Inflammatory macrophage treated with lipopolysaccharide for 1 hour (primary cell): ENCODE results near the gene DOCK3.
"Not testable (repeated sequence)": the region's sequence is repeated elsewhere in the genome, so short reads cannot be mapped to it uniquely, and the experiment has no call there.

Source experiments
- DNase-seq, 2 donors: peaks; one replicate each; pipeline ENCODE4 v3.0.0-alpha.2; 2020 to 2022

DOCK3 gene

GRCh38 chr3:51379746-51380455 lies 705.2 kb downstream of the DOCK3 start:
- no peak for DNase-seq

DNA sequence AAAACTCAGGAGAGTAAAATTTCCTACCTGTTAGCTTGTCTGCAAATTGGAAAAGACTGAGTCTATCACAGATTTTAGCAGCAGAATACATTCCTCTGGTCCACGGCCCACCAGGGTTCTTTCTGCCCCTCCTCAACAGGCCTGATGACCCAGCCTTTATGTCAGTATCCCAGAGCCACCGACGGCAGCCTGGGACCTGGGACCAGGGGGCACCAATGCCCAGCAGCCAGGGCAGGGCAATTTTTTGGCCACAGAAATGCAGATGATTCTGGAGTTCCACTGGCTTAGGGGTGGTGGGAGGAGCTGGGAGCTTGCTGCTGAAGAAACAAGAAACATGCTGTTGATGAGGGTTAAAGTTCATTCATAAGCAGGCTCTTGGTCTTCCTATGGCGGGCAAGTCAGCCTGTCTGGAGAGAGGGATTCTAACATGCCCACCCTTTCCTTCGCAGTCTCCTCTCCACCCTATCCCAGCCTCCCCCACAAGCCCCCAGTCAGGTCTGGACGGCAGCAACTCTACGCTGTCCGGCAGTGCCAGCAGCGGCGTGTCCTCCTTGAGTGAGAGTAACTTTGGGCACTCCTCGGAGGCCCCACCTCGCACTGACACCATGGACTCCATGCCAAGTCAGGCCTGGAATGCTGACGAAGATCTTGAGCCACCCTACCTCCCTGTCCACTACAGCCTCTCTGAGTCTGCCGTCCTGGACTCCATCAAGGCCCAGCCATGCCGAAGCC lies 706.0 kb downstream of the DOCK3 start:
- no peak for DNase-seq

DNA sequence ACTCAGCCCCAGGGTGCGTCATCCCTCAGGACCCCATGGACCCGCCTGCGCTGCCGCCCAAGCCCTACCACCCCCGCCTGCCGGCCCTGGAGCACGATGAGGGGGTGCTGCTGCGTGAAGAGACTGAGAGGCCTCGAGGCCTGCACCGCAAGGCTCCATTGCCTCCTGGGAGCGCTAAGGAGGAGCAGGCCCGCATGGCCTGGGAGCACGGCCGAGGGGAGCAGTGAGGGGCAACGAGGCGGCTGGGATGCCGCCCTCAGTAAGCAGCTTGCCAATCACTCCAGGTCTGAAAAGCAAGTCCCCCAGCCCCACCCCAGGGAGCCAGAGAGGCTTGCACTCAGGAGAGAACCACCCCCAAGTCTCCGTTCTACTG lies 706.6 kb downstream of the DOCK3 start:
- DNase-seq: no peak

- no peak for DNase-seq
These were observed 707.5 kb downstream of the DOCK3 start for GRCh38 chr3:51382076-51382745.

- DNase-seq: no peak
These were observed 708.3 kb downstream of the DOCK3 start for GRCh38 chr3:51382947-51383578.

GRCh38 chr3:51384055-51384725 lies 709.5 kb downstream of the DOCK3 start:
- peak in 1 of 2 donors; percentile 23 for DNase-seq

- peak; percentile 97 to 98 for DNase-seq
These were observed 710.2 kb downstream of the DOCK3 start, which contains the start of gene MANF for GRCh38 chr3:51384726-51385473. TSS of gene MANF (plus strand) at chr3:51385291. CDS start at chr3:51385343, 52 bp downstream.

- DNase-seq: no peak
These were observed 710.9 kb downstream of the DOCK3 start for GRCh38 chr3:51385621-51386091.

GRCh38 chr3:51386159-51386851 lies 711.6 kb downstream of the DOCK3 start:
- DNase-seq: no peak

DNA sequence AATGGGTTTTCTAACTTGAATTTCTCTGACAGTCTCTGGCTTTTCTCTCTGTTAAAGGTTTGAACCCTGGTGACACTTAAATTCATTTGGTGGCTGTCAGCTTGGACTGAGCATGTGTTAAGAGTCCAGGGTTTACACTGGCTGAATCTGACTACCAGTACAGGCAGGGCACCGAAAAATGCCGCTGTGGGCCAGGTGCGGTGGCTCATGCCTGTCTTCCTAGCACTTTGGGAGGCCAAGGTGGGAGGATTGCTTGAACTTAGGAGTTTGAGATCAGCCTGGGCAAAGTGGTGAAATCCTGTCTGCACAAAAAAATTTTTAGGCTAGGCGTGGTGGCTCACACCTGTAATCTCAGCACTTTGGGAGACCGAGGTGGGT lies 712.1 kb downstream of the DOCK3 start:
- DNase-seq: no peak

DNA sequence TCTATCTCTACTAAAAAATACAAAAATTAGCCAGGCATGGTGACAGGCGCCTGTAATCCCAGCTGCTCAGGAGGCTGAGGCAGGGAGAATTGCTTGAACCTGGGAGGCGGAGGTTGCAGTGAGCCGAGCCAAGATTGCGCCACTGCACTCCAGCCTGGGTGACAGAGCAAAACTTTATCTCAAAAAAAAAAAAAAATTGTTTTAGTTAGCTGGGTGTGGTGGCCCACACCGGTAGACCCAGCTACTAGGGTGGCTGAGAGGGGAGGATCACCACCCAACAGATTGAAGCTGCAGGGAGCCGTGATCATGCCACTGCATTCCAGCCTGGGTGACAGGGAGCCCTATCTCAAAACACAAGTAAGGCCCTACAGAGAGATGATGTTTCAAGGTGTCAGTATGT lies 712.6 kb downstream of the DOCK3 start:
- DNase-seq: not testable (repeated sequence)

DNA sequence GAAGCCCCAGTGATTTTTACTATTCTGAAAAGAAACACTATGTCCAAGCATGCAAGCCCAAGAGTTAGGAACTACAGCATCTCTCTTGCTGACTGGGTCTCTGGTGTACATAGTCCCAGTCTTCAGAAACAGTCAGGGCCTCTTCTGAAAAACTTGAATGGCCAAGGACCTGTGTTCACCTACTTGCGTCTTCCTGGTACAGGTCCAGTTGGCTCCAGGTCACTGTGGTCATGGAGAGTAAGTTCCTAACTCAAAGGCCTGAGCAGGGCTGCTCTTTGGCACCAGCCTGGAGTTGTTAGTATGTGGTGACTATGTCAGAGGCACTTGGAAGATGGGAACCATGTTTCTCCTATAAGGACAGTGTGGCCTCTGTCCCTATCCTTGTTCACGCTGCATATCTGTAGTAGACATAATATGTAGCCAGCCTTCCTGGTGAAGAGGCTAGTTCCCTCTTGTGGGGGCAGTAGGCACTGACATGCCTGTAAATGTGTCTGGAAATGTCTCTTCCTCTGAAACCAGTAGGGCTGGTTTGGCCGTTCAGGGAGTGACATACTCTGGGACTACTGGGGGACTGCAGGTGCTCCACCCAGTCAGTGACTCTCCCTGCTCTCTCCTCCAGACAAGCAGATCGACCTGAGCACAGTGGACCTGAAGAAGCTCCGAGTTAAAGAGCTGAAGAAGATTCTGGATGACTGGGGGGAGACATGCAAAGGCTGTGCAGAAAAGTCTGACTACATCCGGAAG lies 713.7 kb downstream of the DOCK3 start:
- peak in 1 of 2 donors; percentile 28 for DNase-seq

- DNase-seq: peak in 1 of 2 donors; percentile 49
These were observed 714.9 kb downstream of the DOCK3 start for GRCh38 chr3:51389423-51390183.

GRCh38 chr3:51390246-51391074 lies 715.7 kb downstream of the DOCK3 start:
- DNase-seq: no peak

DNA sequence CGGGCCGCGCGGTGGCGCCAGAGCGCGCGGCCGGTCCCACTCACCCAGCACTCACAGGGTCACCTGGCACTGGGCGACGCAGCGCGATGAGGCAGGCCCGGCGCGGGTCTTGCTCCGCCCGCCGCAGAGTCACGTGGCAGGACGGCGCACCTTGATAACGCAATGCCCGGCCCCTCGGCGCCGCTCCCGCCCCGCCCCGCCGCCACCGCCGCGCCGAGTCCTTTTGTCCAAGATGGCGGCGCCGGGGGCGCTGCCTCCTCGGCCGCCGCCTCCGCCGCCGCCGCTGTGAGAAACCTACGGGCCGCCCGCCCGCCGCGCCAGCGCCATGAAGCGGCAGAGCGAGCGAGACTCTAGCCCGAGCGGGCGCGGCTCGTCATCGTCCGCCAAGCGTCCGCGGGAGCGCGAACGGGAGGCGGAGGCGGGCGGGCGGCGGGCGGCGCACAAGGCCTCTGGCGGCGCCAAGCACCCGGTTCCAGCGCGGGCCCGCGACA lies 716.4 kb downstream of the DOCK3 start, which contains the start of gene RBM15B:
Gene RBM15B (plus strand): TSS at position 211 of the 491 bp plus-strand sequence. CDS start 115 bp downstream, at position 326.
- DNase-seq: peak; percentile 95 to 96

DNA sequence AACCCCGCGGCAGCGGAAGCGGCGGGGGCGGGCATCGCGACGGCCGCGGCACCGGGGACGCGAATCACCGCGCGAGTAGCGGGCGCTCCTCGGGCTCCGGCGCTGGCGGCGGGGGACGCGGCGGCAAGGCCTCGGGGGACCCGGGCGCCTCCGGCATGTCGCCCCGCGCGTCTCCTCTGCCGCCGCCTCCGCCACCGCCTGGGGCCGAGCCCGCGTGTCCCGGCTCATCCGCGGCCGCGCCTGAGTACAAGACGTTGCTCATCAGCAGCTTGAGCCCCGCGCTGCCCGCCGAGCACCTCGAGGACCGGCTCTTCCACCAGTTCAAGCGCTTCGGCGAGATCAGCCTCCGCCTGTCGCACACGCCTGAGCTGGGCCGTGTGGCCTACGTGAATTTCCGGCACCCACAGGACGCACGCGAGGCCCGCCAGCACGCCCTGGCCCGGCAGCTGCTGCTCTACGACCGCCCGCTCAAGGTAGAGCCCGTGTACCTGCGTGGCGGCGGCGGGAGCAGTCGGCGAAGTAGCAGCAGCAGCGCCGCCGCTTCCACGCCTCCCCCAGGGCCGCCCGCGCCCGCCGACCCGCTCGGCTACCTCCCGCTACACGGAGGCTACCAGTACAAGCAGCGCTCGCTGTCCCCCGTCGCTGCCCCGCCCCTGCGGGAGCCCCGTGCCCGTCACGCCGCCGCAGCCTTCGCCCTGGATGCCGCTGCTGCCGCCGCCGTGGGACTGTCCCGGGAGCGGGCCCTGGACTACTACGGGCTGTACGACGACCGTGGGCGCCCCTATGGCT lies 717.0 kb downstream of the DOCK3 start:
- DNase-seq: peak in 1 of 2 donors; percentile 20

DNA sequence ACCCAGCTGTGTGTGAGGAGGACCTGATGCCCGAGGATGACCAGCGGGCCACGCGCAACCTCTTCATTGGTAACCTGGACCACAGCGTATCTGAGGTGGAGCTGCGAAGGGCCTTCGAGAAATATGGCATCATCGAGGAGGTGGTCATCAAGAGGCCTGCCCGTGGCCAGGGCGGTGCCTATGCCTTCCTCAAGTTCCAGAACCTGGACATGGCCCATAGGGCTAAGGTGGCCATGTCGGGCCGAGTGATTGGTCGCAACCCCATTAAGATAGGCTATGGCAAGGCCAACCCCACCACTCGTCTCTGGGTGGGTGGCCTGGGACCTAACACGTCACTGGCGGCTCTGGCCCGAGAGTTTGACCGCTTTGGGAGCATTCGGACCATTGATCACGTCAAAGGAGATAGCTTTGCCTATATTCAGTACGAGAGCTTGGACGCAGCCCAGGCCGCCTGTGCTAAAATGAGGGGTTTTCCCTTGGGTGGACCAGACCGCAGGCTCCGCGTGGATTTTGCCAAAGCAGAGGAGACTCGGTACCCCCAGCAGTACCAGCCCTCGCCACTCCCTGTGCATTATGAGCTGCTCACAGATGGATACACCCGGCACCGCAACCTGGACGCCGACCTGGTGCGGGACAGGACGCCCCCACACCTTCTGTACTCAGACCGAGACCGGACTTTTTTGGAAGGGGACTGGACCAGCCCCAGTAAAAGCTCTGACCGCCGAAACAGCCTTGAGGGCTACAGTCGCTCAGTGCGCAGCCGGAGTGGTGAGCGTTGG lies 717.8 kb downstream of the DOCK3 start:
- DNase-seq: no peak
